Mesendoderm (in vitro differentiated cells): ENCODE data around the gene GPM6B.

Source experiments
- DNase-seq: peaks from one replicate; pipeline ENCODE4 v3.0.0; 2013
- H2AK5ac ChIP-seq: 2 replicates; pipeline ENCODE4 v1.6.1; 2013; ENCODE audit warnings: low read length, inconsistent platforms
- H2BK120ac ChIP-seq: 2 replicates; pipeline ENCODE4 v1.6.1; 2013; ENCODE audit warnings: low read depth, mild to moderate bottlenecking, low read length, moderate library complexity, mixed read lengths
- H2BK15ac ChIP-seq: replicated peaks from 2 replicates; pipeline ENCODE4 v1.6.1; 2013; ENCODE audit warnings: low read depth, mild to moderate bottlenecking, moderate library complexity
- H2BK5ac ChIP-seq: 2 replicates; pipeline ENCODE4 v1.6.1; 2013; ENCODE audit warnings: low read length, inconsistent platforms
- H3K18ac ChIP-seq: 2 replicates; pipeline ENCODE4 v1.6.1; 2013; ENCODE audit warnings: mild to moderate bottlenecking, low read length, mixed read lengths
- H3K23ac ChIP-seq: one replicate; pipeline ENCODE4 v1.6.1; 2013; ENCODE audit warnings: low read length
- H3K27ac ChIP-seq: 2 replicates; pipeline ENCODE4 v1.5.1; 2013; ENCODE audit warnings: low read depth, mild to moderate bottlenecking, inconsistent platforms, low read length, moderate library complexity
- H3K27me3 ChIP-seq: 2 replicates; pipeline ENCODE4 v1.6.1; 2013; ENCODE audit warnings: low read length, control low read depth, mild to moderate bottlenecking, inconsistent platforms; ENCODE audit not compliant: insufficient read depth, poor library complexity
- H3K36me3 ChIP-seq: 2 replicates; pipeline ENCODE4 v1.6.1; 2013; ENCODE audit warnings: low read length, inconsistent platforms; ENCODE audit not compliant: control insufficient read depth, insufficient read depth
- H3K4ac ChIP-seq: one replicate; pipeline ENCODE4 v1.6.1; 2013; ENCODE audit warnings: low read depth, mild to moderate bottlenecking, low read length, moderate library complexity
- H3K4me1 ChIP-seq: 2 replicates; pipeline ENCODE4 v1.6.1; 2013; ENCODE audit warnings: low read depth, low read length, inconsistent platforms; ENCODE audit not compliant: control insufficient read depth
- H3K4me2 ChIP-seq: 2 replicates; pipeline ENCODE4 v1.6.1; 2013; ENCODE audit warnings: low read length
- H3K4me3 ChIP-seq: 2 replicates; pipeline ENCODE4 v1.5.1; 2013; ENCODE audit warnings: mild to moderate bottlenecking, low read length
- H3K56ac ChIP-seq: one replicate; pipeline ENCODE4 v1.6.1; 2013; ENCODE audit warnings: low read length
- H3K79me1 ChIP-seq: 2 replicates; pipeline ENCODE4 v1.6.1; 2013; ENCODE audit warnings: low read length, inconsistent platforms
- H3K79me2 ChIP-seq: 2 replicates; pipeline ENCODE4 v1.6.1; 2013; ENCODE audit warnings: mild to moderate bottlenecking, low read length; ENCODE audit not compliant: control insufficient read depth, insufficient read depth
- H3K9ac ChIP-seq: 2 replicates; pipeline ENCODE4 v1.6.1; 2013; ENCODE audit warnings: low read length, inconsistent platforms
- H4K5ac ChIP-seq: one replicate; pipeline ENCODE4 v1.6.1; 2013; ENCODE audit warnings: low read length
- H4K8ac ChIP-seq: one replicate; pipeline ENCODE4 v1.6.1; 2013; ENCODE audit warnings: low read depth, mild to moderate bottlenecking, control low read depth, low read length, moderate library complexity
- WGBS: extraction: QIAGEN DNeasy Blood & Tissue Kit; methylation state at CpG from one replicate; pipeline ENCODE4 v1.1.7; 2013; ENCODE audit warnings: low lambda C conversion rate, missing lambda C conversion rate; ENCODE audit not compliant: insufficient coverage; ENCODE audit errors: extremely low coverage; 5-methylcytosine and 5-hydroxymethylcytosine counted together

GPM6B gene

GRCh38 chrX:13790206-13791131 lies 26.4 kb downstream of the GPM6B start:
- no peak overlapping the region for H2BK5ac ChIP-seq
- H3K79me1 ChIP-seq: no peaks in the 10 kb centered on the region
- no peak overlapping the region for H2BK15ac ChIP-seq
- no peak overlapping the region for H4K5ac ChIP-seq
- no peak overlapping the region for H3K4me3 ChIP-seq
- DNase-seq: no peak
- H3K4me2 ChIP-seq: no peak overlapping the region
- H3K9ac ChIP-seq: no peak overlapping the region
- no peaks in the 10 kb centered on the region for H3K36me3 ChIP-seq
- no peak overlapping the region for H4K8ac ChIP-seq
- no peak overlapping the region for H3K18ac ChIP-seq
- H2BK120ac ChIP-seq: no peak overlapping the region
- no peak overlapping the region for H3K23ac ChIP-seq
- H3K4me1 ChIP-seq: no peaks in the 10 kb centered on the region
- no peaks in the 10 kb centered on the region for H3K79me2 ChIP-seq
- H3K4ac ChIP-seq: no peak overlapping the region
- H3K27me3 ChIP-seq: no peaks in the 10 kb centered on the region
- no CpG with 5 or more reads among the region's 6 CpGs for WGBS
- H3K56ac ChIP-seq: no peak overlapping the region
- H2AK5ac ChIP-seq: no peak overlapping the region
- H3K27ac ChIP-seq: no peak overlapping the region

- H3K4ac ChIP-seq: no peak overlapping the region
- no peak overlapping the region for H2AK5ac ChIP-seq
- H3K9ac ChIP-seq: no peak overlapping the region
- H3K79me2 ChIP-seq: no peaks in the 10 kb centered on the region
- H2BK15ac ChIP-seq: no peak overlapping the region
- H4K8ac ChIP-seq: no peak overlapping the region
- H3K27me3 ChIP-seq: no peaks in the 10 kb centered on the region
- no CpG with 5 or more reads among the region's 8 CpGs for WGBS
- no peak overlapping the region for H3K23ac ChIP-seq
- no peaks in the 10 kb centered on the region for H3K36me3 ChIP-seq
- H3K79me1 ChIP-seq: no peaks in the 10 kb centered on the region
- H3K18ac ChIP-seq: no peak overlapping the region
- H4K5ac ChIP-seq: no peak overlapping the region
- H3K27ac ChIP-seq: no peak overlapping the region
- no peak overlapping the region for H2BK5ac ChIP-seq
- H3K4me2 ChIP-seq: no peak overlapping the region
- no peak overlapping the region for H3K4me3 ChIP-seq
- H3K4me1 ChIP-seq: no peaks in the 10 kb centered on the region
- DNase-seq: no peak
- no peak overlapping the region for H3K56ac ChIP-seq
- no peak overlapping the region for H2BK120ac ChIP-seq
These were observed 30.8 kb downstream of the GPM6B start for GRCh38 chrX:13786048-13786447.

DNA sequence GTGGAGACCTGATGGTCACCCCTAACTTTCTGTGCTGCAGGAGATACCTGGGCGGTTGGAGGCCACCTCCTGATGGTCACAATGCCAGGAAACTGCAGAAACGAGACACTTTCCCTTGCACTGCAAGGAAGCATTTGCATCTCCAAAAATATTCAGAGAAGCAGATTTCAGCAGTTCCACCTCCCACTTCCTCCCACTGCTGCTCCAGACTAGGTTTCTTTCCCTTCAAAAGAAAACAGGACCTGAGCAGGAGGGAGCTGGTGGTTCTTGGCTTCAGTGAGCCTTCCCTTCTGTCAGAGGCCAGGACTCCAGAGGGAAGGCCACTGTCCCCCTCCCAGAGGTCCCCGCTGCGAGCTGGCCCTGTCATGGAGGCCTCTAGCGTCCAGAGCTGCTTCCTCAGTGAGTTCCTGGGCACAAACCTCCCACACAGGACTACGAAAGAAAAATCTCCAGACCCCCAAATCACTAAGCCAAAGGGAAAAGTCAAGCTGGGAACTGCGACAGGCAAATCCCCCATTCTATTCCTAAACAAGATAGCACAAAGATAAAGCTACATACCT lies 35.9 kb downstream of the GPM6B start:
- H3K79me2 ChIP-seq: no peaks in the 10 kb centered on the region
- peak overlapping the region; percentile 75 for H3K27ac ChIP-seq
- H3K36me3 ChIP-seq: no peaks in the 10 kb centered on the region
- H2AK5ac ChIP-seq: no peak overlapping the region
- H2BK120ac ChIP-seq: no peak overlapping the region
- no peak overlapping the region for H3K4me2 ChIP-seq
- H3K4me1 ChIP-seq: peaks cover 5% of the 10 kb centered on the region
- no peak overlapping the region for H3K4me3 ChIP-seq
- no peak for DNase-seq
- no peaks in the 10 kb centered on the region for H3K27me3 ChIP-seq
- no peak overlapping the region for H4K5ac ChIP-seq
- no CpG with 5 or more reads among the region's 7 CpGs for WGBS
- H3K23ac ChIP-seq: no peak overlapping the region
- H4K8ac ChIP-seq: no peak overlapping the region
- no peak overlapping the region for H3K4ac ChIP-seq
- H3K9ac ChIP-seq: no peak overlapping the region
- peak overlapping the region; percentile 77 for H3K18ac ChIP-seq
- peak overlapping the region; percentile 44 for H3K56ac ChIP-seq
- H3K79me1 ChIP-seq: no peaks in the 10 kb centered on the region
- peak overlapping the region; percentile 51 for H2BK5ac ChIP-seq
- no peak overlapping the region for H2BK15ac ChIP-seq

GRCh38 chrX:13778916-13779315 lies 38.0 kb downstream of the GPM6B start:
- no peak overlapping the region for H3K23ac ChIP-seq
- H3K79me1 ChIP-seq: no peaks in the 10 kb centered on the region
- H3K56ac ChIP-seq: no peak overlapping the region
- no peak overlapping the region for H3K4me2 ChIP-seq
- DNase-seq: peak; percentile 73
- H2BK5ac ChIP-seq: no peak overlapping the region
- H3K27ac ChIP-seq: no peak overlapping the region
- H4K8ac ChIP-seq: no peak overlapping the region
- no peak overlapping the region for H3K4ac ChIP-seq
- no peak overlapping the region for H4K5ac ChIP-seq
- no peak overlapping the region for H3K9ac ChIP-seq
- no peaks in the 10 kb centered on the region for H3K36me3 ChIP-seq
- H2BK120ac ChIP-seq: no peak overlapping the region
- no peaks in the 10 kb centered on the region for H3K27me3 ChIP-seq
- H2AK5ac ChIP-seq: no peak overlapping the region
- no peak overlapping the region for H2BK15ac ChIP-seq
- H3K4me1 ChIP-seq: peaks cover 5% of the 10 kb centered on the region
- H3K4me3 ChIP-seq: no peak overlapping the region
- no CpG with 5 or more reads among the region's 2 CpGs for WGBS
- H3K18ac ChIP-seq: no peak overlapping the region
- H3K79me2 ChIP-seq: no peaks in the 10 kb centered on the region

DNA sequence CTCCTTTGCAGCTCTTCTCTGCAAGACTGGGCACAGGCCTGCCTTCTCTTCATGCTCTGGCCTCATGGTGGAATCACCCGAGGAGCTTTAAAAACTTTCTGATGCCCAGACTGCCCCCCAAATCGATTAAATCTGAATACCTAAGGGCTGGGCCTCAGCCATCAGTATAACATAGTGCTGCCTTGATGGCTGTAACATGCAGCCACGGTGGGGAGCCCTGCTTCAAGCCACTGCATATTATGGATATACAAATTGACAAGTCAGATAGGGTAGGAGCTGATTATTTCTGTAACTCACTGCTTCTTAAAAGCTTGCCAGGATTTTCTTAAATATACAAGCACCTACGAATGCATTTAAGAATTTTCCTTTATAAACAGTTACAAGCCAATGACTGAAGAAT lies 40.5 kb downstream of the GPM6B start:
- Histone ChIP-seq H3K23ac (no peak overlapping the region), H3K18ac (no peak overlapping the region), H4K5ac (no peak overlapping the region), H3K79me1 (no peaks in the 10 kb centered on the region), H3K9ac (no peak overlapping the region), H4K8ac (no peak overlapping the region), H3K79me2 (no peaks in the 10 kb centered on the region), H3K36me3 (no peaks in the 10 kb centered on the region), H2BK15ac (no peak overlapping the region), H3K27me3 (no peaks in the 10 kb centered on the region), H3K4me1 (peaks cover 5% of the 10 kb centered on the region), H3K4me3 (no peak overlapping the region), H2BK5ac (no peak overlapping the region), H2AK5ac (no peak overlapping the region), H2BK120ac (no peak overlapping the region), H3K27ac (no peak overlapping the region), H3K4me2 (no peak overlapping the region), H3K4ac (no peak overlapping the region), H3K56ac (no peak overlapping the region)
- WGBS: no CpG with 5 or more reads among the region's 4 CpGs
- no peak for DNase-seq
